CD4-positive, alpha-beta T cell treated with Interleukin-17A for 1 hour (primary cell): ENCODE data around the gene PICK1.

ENCODE experiments used
- DNase-seq: peaks from one replicate; pipeline ENCODE4 v3.0.0-alpha.2; 2020

Gene PICK1

DNA sequence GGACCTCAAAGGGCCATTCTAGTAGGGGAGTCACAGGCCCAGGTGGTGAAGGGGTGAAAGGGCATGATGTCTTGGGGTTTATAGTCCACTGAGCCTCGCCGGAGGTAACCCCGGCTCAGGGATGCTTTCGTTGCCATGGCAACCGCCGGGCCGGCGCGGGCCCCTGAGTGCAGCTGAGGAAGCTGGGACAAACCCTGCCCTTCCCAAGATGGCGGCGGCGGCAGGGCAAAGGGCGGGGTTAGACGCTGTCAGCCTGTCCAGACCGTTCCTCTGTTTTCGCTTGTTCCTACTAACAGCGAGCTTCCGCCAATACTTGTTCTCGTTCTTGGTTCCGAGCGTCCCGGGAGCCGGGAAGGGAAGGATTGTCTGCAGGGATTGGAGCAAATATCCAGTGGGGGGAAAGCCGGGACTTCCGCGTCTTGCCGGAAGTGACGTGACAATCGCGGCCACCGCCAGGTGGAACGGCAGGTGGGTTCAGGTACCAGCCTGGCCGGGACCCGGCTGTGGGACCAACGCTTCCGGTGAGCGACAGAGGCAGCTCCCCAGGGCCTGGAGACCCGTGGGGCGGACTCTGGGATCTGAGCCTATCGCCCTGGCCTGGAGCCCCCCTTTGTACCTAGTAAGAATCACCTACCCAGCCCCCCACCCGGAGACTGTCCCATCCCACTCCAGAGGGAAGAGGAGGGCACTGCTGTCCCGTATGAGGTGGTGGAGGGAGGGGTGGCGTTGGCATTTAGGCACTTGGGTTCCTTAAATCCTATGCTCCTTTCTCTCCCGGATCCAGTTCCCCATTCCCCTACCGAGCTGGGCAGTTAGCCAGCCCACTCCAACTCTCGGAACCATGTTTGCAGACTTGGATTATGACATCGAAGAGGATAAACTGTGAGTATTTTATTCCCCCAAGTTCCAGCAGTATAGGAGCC is at the start of gene PICK1:
Gene PICK1 (plus strand): TSS at position 436 of the 923 bp plus-strand sequence. CDS start 406 bp downstream, at position 842.
- DNase-seq: peak; percentile 86

DNA sequence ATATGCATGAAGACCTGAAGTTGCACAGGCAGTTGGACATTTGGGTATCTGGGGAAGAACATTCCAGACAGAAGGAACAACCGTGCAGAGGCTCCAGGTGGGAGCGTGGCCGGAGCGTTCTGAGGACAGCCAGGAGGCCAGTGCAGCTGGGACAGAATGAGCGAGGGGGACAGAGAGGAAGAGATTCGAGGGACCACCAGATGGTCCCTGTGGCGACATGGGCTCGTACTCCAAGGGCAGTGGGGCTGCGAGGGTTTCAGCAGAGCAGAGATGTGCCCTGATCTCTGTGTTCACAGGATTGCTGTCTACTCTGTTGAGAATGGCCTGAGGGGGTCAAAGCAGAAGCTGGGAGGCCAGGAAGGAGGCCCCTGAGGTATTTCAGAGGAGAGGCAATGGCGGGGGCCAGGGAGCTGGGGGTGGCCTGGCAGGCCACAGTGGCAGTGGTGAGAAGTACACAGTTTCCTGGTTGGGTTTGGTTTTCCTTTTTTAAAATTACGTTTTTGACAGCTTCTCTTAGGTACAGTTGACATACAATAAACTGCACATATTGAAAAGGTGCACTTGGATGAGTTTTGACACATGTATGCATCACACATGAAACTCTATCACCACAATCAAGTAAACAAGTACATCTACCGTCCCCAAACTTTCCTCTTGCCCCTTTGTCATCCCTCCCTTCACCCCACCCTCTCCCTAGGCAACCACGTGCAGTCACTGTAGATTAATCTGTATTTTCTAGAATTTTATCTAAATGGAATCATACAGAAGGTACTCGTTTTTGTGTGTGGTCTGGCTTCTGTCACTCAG is 48.0 kb upstream of the PICK1 start:
- no peak for DNase-seq

DNA sequence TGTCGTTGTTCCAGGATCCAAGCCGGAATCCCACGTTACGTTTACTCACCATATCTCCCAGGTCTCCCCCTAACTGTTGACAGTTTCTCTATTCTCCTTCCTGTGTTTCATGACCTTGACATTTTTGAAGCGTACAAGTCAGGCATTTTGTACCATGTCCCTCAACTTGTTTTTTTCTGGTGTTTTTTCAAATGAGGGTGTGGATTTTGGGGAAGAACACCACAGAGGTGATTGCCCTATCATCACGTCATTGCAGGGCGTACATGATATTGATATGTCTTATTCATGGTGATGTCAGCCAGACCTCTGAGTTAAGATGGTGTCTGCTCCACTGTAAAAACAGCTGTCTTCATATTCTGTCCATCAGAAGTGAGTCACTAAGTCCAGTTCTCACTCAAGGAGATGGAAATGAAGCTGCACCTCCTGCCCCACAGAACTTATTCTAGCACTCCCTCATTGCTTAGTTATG is 44.6 kb upstream of the PICK1 start:
- DNase-seq: no peak

DNA sequence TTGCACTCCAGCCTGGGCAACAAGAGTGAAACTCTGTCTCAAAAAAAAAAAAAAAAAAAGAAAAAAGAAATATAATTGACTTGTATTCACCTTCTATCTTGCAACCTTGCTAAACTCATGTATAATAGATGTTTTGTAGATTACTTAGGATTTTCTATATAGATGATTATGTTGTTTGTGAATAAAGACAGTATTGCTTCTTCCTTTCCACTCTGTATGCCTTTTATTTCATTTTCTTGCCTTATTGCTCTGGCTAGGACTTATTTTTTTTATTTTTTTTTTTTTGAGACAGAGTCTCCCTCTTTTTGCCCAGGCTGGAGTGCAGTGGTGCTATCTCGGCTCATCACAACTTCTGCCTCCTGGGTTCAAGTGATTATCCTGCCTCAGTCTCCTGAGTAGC is 43.1 kb upstream of the PICK1 start:
- no peak for DNase-seq

DNA sequence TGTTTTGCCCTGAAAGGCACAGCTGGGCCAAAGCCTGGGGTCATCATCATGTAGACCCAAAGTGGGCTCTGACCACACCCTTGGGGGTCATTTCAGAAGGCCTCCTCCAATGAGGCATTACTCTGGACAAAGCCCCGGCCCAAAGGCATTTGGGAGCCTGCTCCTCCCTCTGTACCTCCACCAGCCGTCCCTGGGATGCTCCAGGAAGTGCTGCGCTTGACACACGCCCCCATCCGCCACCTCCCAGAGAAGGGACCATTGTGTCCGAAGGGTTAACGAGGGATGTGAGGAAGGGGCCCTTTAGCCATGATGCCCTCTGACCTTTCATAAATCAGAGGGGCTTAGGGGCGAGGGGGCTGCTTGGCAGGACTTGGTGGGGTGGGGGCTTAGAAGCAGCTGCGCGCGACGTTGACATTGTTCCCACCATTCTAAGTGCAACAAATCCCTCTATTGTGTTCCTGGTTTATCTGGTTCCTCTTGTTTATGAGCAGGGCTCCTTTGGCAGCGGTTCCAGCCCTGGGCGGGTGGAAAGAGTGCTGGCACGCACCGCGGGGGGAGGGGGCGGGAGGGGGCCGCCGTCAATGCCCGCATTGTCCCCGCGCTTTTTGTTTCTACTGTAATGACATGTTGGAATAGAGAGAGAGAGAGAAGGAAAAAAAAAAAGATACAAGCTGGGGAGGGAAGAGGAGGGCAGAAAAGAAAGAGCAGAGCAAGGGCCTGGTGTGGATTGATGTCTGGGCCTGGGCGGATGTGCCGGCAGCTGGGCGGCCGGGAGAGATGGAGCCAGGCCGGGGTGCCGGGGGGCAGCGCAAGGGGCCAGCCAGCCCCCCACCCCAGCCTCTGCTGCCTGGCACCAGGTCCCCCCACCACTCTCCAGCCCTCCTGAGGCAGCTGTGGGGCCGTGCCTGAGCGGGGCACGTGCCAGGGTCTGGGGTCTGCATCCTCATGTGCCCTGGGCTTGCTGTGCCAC is 40.7 kb upstream of the PICK1 start:
- no peak for DNase-seq

DNA sequence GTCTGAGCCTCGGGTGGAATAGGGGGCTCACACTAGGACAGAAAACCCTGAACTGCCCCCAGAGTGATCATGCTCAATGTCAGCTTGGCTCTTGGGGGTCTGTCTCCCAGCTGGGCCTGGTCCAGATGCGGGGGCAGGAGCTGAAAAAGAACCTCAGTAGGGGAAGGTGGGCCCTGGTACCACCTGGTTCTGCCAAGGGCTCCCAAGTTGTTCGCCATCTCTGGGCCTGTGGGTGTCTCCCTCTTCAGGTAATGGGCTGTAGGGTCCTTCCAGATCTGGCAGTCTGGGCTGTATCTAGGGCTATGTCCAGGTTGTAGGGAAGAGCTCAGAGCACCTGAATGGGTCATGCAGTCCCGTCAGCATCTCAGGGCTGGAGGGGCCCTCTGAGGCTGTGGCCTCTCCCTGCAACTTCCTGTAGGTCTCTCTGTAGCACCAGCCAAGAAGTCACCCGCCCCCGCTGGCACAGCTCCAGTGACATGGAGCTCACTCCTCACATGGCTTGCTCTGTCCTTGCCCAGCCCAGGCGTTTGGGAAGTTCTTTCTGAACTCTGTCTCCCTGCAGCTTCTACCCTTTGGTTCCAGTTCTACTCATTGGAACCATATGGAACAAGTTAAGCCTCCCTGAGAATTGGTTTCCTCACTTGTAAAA is 39.8 kb upstream of the PICK1 start:
- DNase-seq: no peak

DNA sequence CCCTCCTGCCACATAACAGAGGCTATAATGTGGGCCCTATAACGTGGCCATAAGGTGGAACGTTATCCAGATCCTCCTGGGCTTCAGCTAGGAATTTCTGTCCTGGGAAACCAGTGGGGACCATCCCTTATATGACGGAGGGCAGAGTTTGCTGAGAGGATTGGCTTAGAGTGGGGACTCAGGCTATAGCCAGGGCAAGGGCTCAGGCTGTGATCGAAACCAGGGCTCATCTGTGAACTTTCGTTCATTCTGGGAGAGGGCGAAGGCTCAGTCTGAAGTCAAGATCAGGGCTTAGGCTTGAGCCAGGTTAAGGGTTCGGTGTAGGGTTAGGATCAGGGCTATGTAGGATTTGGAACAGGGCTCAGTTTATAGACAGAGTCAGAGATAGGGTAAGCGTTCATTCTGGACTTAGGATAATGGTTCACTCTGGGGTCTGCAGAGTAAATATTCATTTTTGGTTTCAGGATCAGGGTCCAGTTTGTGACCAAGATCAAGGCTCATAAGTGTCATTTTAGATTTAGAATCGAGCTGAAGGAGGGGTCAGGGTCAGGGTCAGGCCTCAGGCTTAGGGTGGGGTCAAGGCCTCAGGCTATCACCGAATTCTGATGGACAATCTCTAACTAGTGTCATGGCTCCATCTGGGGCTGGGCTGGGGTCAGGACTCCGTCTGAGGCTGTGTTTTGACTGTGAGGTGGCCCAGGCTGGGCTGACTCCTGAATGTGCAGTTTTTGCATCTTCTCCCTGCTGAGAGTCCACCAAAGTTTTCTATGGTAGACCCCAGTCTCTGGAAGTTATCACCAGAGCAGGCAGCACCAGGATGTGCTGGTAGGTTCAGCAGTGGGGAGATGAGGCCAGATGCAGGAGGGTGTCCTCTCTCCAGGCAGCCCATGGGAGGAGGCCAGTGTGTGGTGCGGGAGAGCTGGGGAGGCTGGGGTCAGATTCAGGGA is 39.0 kb upstream of the PICK1 start:
- DNase-seq: no peak

DNA sequence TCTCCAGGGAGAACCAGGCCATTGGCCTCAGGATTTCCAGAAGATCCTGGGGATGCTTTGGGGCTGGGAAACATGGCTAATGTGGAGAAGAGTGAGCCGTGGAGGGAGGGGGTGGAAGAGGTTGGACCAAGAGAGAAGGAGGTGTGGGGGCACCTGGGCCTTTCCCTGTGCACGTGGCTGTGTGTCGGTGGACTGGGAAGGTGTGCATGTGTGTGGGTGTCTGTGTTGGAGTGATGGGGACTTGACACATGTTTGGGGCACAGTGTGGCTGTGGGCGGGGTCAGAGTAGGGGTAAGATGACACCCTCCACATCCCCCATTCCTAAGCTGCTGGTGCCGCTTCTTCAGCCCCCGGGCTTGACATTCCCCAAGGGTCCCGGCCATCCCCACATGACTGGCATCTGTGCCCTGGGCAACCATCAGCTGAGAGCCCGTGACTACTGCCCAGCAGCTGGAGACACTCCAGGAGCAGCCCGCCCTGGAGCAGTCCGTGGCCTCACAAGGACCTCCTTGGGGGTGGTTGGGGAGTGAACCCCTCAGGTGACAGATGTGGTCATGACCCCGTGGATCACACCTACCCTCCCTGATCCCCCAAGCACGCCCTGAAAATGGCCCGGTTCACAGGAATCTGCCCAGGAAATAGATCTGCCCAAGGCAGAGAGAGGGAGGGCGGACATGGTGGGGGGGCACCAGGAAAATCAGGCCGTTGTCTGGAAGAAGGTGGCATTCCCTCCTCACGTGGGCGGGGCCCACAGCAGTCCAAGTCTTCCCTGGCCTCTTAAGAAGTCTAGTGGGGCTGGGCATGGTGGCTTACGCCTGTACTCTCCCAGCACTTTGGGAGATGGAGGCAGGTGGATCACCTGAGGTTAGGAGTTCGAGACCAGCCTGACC is 38.0 kb upstream of the PICK1 start:
- no peak for DNase-seq

DNA sequence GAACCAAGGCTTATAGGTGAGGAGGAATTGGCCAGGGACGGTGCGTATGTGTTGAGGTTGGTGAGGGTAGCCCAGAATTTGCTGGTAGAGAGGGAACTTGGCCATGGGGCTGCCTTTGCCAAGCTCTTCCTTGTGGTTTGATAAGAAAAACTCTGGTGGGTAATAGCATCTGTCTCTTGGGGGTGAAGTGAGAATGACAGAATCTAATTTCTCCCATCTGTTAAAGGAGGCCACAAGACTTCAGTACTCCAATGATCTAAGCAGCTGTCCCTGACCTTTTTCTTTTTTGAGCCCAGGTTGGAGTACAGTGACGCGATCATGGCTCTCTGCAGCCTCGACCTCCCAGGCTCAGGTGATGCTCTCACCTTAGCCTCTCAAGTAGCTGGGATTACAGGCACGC is 36.0 kb upstream of the PICK1 start:
- DNase-seq: no peak

DNA sequence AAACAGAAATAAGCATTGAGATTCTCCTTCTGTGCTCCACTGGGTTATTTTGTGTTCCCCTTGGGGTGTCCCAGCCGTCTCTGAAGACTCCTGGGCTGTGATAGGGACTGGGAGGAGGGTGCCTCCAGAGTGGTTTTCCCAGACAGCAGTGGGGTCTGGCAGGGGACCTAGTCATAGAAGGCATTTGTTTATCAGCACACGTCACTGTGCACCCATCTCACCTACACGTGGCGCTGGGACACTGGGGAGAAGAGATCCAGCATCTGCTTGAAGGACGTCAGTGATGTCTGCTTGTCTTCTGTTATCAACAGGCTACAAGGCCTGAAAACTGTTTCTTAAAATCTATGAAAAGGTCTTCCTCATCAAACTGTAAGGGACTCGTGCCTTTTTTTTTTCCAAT is 34.2 kb upstream of the PICK1 start:
- no peak for DNase-seq

DNA sequence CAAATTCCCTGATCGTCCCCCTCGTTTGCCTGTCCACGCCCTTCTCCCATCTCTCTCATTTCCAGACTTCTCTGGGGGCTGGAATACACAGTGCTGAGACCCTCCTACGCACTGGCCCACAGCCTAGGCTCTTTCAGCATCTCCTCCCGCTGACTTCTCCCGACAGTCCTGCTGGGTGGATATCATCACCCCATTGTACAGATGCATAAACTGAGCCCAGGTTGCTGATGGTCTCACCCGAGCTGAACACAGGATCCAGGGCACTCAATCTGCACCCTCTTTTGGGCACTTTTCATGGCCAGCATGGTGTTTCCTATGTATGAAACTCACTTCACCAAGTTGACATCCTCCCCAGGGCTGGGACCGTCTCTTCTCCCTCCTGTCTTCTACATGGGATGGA is 31.7 kb upstream of the PICK1 start:
- DNase-seq: no peak

DNA sequence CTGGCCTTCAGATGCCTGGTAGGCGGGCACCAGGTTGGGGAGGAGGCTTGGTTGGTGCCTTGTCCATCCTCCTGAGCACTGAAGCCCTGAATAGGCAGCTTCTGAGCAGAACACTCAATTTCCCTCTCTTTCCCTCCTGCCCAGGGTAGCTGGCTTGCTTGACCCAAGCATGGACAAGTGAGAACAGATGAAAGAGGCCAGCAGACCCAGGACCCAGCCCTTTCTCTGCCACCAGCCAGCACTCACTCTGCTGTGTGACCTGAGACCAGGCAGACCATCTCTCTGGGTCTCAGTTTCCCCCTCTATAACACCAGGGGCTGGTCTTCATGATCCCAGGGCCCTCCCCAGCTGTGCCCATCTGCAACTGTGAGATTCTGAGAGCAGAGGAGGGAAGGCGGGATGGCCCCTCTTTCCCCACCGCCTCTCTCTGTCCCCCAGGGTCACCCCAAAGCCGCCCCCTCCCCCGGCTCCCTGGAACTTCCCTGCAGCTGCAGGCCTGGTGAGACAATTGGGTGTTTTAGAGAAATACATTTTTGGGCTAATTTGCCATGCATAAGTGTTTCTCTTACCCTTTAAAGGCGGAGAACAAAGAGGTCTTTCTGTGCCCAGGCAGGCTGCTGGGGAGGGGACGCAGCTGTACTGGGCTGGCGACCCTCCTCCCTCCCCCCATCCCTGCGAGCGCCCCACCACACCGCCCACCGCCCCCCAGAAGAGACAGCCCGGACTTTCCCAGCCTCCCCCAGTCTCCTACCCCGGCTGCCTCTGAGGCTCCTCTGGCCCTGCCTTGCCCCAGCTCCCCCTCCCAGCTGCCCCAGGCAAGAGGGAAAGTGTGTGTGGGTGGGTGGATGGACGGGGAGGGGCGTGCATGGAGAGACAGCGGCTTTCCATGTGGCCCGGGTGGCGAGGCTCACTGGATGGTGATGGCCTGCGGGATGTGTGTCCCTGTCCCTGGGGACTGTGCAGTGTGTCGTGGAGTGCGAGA is 30.8 kb upstream of the PICK1 start:
- DNase-seq: no peak

DNA sequence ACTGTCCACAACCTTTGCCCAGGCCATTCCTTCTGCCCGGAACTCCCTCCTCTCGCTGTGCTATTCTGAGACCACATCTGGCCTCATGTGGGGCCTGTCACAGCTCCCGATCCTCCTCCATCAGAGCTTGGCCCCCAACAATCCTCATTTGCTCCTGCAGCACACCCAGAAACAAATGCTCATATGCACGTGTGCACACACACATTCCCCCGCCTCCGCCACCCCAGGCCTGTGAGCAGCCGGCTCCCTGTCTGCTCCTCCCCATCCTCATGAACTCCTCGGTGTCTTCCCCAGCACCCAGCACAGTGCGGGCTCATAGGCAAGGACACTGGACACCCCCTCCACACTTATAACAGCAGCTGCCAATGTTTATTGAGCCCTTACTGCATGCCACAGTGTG is 29.7 kb upstream of the PICK1 start:
- no peak for DNase-seq

DNA sequence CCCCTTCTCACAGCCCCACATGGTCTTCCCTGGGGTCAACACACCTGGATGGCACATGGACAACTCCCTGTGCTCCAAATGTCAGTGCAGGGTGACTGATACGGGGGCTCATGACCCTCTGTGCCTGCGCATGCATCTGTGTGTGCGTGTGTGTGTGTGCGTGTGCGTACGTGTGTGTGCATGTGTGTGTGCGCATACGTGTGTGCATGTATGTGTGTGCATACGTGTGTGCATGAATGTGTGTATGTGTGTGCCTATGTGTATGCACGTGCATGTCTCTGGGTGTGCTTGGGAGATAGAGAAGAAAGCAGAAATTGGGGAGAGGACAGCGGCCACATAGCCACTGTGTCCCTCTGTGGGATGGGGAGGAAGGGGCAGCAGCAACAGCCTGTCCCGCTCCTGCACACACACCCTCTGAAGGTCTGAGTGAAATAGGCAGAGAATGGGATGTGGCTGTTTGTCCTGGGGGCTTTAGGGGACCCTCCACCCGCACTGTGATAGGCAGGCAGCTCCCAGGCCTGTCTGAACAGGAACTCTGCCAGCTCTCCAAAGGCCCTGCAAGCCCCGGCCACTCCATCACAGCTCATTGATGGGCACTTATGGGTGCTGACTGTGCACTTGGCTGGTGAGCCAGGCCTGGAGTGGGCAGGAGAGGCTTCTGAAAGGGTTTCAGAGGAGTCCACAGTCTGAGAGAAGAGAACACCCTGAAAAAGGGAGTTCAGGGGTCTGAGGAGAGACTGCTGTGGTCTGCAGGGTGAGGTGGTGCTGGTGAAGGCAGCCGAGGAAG is 28.7 kb upstream of the PICK1 start:
- DNase-seq: no peak

DNA sequence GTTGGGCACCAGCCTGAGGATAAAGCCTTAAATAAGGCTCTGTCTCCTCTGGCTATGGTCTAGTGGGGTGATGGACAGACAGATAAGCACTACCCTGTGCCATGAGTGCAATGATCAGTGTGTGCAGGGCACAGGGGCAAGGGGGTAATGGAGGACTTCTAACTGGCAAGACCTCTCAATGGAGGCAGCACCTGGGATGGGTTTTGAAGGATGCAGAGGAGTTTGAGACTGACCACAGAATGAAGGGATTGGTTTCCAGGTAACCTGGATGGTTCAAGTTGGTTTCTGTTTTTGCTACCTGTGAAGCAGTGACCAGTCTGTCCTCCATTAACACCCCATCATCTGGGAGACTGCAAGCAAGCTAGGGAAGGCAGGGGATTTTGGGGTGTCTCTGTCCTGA is 27.8 kb upstream of the PICK1 start:
- DNase-seq: no peak

DNA sequence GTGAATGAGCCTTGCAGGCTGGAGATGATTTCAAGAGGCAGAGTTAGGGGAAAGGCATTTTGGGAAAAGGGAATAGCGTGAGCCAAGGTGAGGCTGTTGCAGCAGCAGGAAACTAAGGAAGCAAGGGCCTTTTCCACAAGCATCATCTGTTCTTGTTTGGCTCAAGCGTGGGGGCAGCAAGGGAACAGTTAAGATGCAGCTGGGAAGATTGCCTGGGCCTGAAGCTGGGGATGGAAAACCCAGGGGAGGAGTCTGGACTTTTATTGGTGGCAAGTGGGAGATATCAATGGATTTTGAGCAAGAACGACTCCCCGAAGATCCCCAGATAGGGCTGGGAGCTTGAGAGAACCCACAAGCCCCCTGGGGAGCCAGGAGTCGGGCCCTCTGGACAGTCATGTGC is 27.3 kb upstream of the PICK1 start:
- no peak for DNase-seq

DNA sequence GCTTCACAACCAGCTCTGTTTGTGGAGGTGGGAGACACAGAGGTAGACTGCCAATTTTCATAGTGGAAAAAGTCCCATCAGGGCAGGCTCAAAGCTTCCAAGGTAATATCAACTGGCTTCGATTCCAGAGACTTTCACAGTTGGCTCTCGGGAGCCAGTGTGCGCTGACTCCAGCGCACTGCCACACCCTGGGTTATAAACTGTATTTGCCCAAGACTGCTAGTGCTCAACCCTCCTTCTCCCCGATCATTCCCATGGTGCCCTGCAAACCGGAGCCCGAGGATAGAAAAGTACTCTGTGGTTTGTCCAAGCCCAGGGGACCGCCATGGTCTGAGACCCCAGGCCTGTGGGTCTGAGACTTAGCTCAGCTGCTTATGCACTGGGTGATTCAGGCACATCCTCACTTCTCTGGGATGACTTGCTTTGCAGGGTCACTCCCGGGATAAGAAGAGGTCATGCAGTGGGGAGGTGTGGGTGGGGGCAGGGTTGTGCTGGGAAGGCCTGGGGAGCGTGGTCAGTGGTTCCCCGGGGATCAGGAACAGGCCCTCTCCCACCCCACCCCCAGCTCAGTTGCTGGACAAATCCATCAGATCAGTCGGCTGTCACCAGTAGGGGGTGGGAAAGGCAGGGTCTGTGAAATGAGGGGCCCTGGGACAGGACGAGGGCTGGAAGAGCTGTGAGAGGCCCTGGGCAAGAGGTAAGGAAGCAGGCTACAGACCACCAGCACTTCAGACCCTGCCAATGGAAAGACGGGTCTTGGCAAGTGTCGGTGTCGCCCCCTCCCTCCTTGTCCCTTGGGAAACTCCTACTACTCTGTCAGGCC is 26.7 kb upstream of the PICK1 start:
- no peak for DNase-seq
